Stimulated activated CD8-positive, alpha-beta memory T cell treated with anti-CD3 and anti-CD28 coated beads, Interleukin-4, amount 100 ng/mL, for 1 hour (primary cell): ENCODE measurements around the gene PTAFR.

ENCODE experiments used
- DNase-seq, 2 donors: peaks; one replicate each; pipeline ENCODE4 v3.0.0-alpha.2; 2020; ENCODE audit warnings: low read depth in 2 of 2, low spot score in 1 of 2

The PTAFR gene

GRCh38 chr1:28122183-28122582 lies 54.3 kb downstream of the PTAFR start:
- no peak for DNase-seq

GRCh38 chr1:28119556-28119955 lies 56.9 kb downstream of the PTAFR start:
- no peak for DNase-seq

GRCh38 chr1:28118640-28119307 lies 57.7 kb downstream of the PTAFR start:
- no peak for DNase-seq

GRCh38 chr1:28115267-28115666 lies 61.2 kb downstream of the PTAFR start:
- DNase-seq: no peak

- DNase-seq: no peak
These were observed 61.6 kb downstream of the PTAFR start for GRCh38 chr1:28114844-28115243.

GRCh38 chr1:28113242-28113572 lies 63.3 kb downstream of the PTAFR start:
- no peak for DNase-seq

GRCh38 chr1:28112388-28113241 lies 63.9 kb downstream of the PTAFR start:
- DNase-seq: no peak

- no peak for DNase-seq
These were observed 65.3 kb downstream of the PTAFR start for GRCh38 chr1:28111157-28111556.

GRCh38 chr1:28110555-28110954 lies 65.9 kb downstream of the PTAFR start:
- DNase-seq: no peak

- no peak for DNase-seq
These were observed 66.9 kb downstream of the PTAFR start for GRCh38 chr1:28109639-28110038.

- DNase-seq: no peak
These were observed 68.5 kb downstream of the PTAFR start for GRCh38 chr1:28108001-28108400.

- DNase-seq: no peak
These were observed 71.5 kb downstream of the PTAFR start for GRCh38 chr1:28104866-28105467.

GRCh38 chr1:28102189-28102588 lies 74.3 kb downstream of the PTAFR start:
- no peak for DNase-seq

GRCh38 chr1:28099050-28099769 lies 77.3 kb downstream of the PTAFR start:
- no peak for DNase-seq
